Testis (tissue), 3 donors: ENCODE data around the gene ARMC3. TPM values are rescaled to one million over a fixed set of nuclear protein-coding genes. Genes with fewer than 3 reads are reported as not detected.
"Not testable (repeated sequence)": the region's sequence is repeated elsewhere in the genome, so short reads cannot be mapped to it uniquely, and the experiment has no call there.

Experiments
- DNase-seq: peaks from one replicate; pipeline ENCODE4 v3.0.0-alpha.2; 2019
- H3K27ac ChIP-seq, 2 donors: fragments of 200-600 bp; sonication (generic); one replicate each; pipeline ENCODE4 v1.5.1; 2019
- H3K27me3 ChIP-seq: fragments of 200-600 bp; sonication (generic); one replicate; pipeline ENCODE4 v1.5.1; 2019
- H3K36me3 ChIP-seq: fragments of 200-600 bp; sonication (generic); one replicate; pipeline ENCODE4 v1.5.1; 2017; ENCODE audit warnings: low read depth; ENCODE audit errors: missing control alignments
- H3K4me1 ChIP-seq: fragments of 200-600 bp; sonication (generic); one replicate; pipeline ENCODE4 v1.5.1; 2019
- H3K4me3 ChIP-seq, 2 donors: fragments of 200-600 bp; sonication (generic); one replicate each; pipeline ENCODE4 v1.5.1; 2017 to 2019
- H3K9me3 ChIP-seq: fragments of 200-600 bp; sonication (generic); one replicate; pipeline ENCODE4 v1.5.1; 2017
- POLR2A ChIP-seq: fragments of 450-650 bp; IDR thresholded peaks from one replicate; pipeline ENCODE4 v1.6.1; 2017; ENCODE audit warnings: antibody characterized with exemption, mild to moderate bottlenecking, moderate library complexity
- WGBS, 2 donors: methylation state at CpG; one replicate each; pipeline ENCODE4 v1.1.5; 2018; 5-methylcytosine and 5-hydroxymethylcytosine counted together
- intact Hi-C: fragments of 100-400 bp; cut with DNase I; formaldehyde crosslinking; loops from one replicate; pipeline ENCODE4 v1.15.1; 2023; ENCODE audit warnings: low total_unique reads
- polyA plus RNA-seq: library from polyadenylated mRNA; stranded (reverse); fragments of 350-450 nt; fragmentation: Illumina TruSeq; extraction: RNeasy Lipid Tissue Mini Kit (QIAGEN cat#74804); gene quantifications from one replicate; pipeline ENCODE4 v1.2.3, GENCODE V29; 2014; ENCODE audit warnings: low read depth, low replicate concordance; ENCODE audit not compliant: insufficient read depth
- total RNA-seq, 2 donors: library from RNA; depleted of rRNA; stranded (reverse); fragments of >200 nt; gene quantifications; one replicate each; pipeline ENCODE4 v1.2.3, GENCODE V29; 2016
- TF ChIP-seq, protein P1 (sequence below), 3 experiments: fragments of 450-650 bp in 2 of 3; fragments of 200-600 bp in 1 of 3; sonication (generic) in 1 of 3; IDR thresholded peaks; one replicate each; pipeline ENCODE4 v1.5.1; 2016 to 2019; ENCODE audit warnings: antibody characterized with exemption in 3 of 3, mild to moderate bottlenecking in 2 of 3, moderate library complexity in 1 of 3

ARMC3 gene
- total and polyA plus RNA-seq, 3 donors from 2014 or later: 20.3 to 63.9 (median 39.2) TPM

DNA sequence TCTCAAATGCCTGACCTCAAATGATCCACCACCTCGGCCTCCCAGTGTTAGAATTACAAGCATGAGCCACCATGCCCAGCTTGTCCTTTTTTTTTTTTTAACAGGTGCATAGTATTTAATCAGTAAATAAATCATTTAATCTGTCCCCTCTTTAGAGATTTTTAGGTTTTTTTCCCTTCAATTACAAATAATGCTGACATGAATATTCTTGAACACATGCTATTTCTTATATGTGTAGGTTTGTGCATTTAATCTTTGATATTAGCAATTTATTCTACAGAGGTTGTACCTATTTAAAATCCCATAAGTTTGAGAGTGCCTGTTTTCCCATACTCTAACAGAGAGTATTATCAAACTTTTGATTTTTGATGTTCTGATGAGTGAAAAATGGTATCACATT, 24.2 kb upstream of the ARMC3 start:
- no peaks in the 10 kb centered on the region for H3K27me3 ChIP-seq
- no peak overlapping the region for H3K27ac ChIP-seq
- TF ChIP-seq POLR2A: no peak
- TF ChIP-seq, protein P1, sequence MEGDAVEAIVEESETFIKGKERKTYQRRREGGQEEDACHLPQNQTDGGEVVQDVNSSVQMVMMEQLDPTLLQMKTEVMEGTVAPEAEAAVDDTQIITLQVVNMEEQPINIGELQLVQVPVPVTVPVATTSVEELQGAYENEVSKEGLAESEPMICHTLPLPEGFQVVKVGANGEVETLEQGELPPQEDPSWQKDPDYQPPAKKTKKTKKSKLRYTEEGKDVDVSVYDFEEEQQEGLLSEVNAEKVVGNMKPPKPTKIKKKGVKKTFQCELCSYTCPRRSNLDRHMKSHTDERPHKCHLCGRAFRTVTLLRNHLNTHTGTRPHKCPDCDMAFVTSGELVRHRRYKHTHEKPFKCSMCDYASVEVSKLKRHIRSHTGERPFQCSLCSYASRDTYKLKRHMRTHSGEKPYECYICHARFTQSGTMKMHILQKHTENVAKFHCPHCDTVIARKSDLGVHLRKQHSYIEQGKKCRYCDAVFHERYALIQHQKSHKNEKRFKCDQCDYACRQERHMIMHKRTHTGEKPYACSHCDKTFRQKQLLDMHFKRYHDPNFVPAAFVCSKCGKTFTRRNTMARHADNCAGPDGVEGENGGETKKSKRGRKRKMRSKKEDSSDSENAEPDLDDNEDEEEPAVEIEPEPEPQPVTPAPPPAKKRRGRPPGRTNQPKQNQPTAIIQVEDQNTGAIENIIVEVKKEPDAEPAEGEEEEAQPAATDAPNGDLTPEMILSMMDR (IDR thresholded peaks at IDR 0.05): no peak
- H3K36me3 ChIP-seq: no peaks in the 10 kb centered on the region
- no peaks in the 10 kb centered on the region for H3K4me1 ChIP-seq
- DNase-seq: no peak
- H3K9me3 ChIP-seq: no peaks in the 10 kb centered on the region
- 80 to 90% methylated on average over 1 of the region's 1 CpG for WGBS, 2 donors
- H3K4me3 ChIP-seq: no peak overlapping the region
- intact Hi-C loops: no loop called here

DNA sequence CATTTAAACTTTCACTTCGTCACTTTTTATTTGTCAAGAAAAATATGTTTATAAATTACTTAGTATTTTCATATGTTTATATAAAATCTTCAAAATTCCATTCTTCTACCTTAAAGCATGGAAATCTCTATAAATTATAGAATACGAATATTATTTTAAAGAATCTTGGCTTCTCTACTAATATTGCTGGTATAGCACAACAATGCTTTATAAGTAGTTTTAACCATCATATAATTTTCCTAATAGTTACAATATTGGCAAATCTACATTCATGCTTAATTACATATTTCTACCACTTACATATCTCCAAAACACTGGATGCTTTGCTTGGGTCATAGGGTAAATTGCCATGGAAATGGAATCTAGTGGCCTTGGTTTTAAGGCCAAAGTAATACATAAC, 21.1 kb upstream of the ARMC3 start:
- intact Hi-C loops: no loop called here
- DNase-seq: no peak
- WGBS, 2 donors: 94 to 97% methylated on average over 2 of the region's 2 CpGs
- Histone ChIP-seq H3K4me1 (no peaks in the 10 kb centered on the region), H3K9me3 (no peaks in the 10 kb centered on the region), H3K27ac (no peak overlapping the region), H3K36me3 (no peaks in the 10 kb centered on the region), H3K27me3 (no peaks in the 10 kb centered on the region), H3K4me3 (no peak overlapping the region)
- TF ChIP-seq, protein P1 (IDR thresholded peaks at IDR 0.05): no peak
- TF ChIP-seq POLR2A: no peak

DNA sequence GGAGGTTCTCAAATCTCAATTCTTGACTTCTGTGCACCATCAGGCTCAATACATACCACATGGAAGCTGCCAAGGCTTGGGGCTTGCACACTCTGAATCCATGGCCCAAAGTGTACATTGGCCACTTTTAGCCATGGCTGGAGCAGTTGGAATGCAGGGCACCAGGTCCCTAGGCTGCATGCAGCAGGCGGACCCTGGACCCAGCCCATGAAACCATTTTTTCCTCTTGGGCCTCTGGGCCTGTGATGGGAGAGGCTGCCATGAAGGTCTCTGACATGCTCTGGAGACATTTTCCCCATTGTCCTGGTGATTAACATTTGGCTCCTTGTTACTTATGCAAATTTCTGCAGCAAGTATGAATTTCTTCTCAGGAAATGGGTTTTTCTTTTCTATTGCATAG, 19.0 kb upstream of the ARMC3 start:
- DNase-seq: no peak
- intact Hi-C loops: no loop called here
- Histone ChIP-seq H3K9me3 (no peaks in the 10 kb centered on the region), H3K27ac (no peak overlapping the region), H3K36me3 (no peaks in the 10 kb centered on the region), H3K4me1 (peaks cover 3% of the 10 kb centered on the region), H3K27me3 (no peaks in the 10 kb centered on the region), H3K4me3 (no peak overlapping the region)
- 91 to 100% methylated on average over 1 of the region's 1 CpG for WGBS, 2 donors
- TF ChIP-seq POLR2A: no peak
- TF ChIP-seq, protein P1 (IDR thresholded peaks at IDR 0.05): no peak

DNA sequence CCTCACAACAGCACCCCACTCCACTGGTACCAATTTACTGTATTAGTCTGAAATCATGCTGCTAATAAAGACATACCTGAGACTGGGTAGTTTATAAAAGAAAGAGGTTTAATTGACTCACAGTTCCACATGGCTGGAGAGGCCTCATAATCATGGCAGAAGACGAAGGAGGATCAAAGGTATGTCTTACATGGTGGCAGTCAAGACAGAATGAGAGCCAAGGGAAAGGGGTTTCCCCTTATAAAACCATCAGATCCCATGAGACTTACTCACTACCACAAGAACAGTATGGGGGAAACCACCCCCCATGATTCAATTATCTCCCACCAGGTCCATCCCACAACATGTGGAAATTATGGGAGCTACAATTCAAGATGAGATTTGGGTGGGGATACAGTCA, 18.2 kb upstream of the ARMC3 start:
- H3K4me1 ChIP-seq, intact Hi-C loops, DNase-seq, H3K9me3 ChIP-seq, H3K4me3 ChIP-seq, H3K27me3 ChIP-seq, H3K36me3 ChIP-seq, H3K27ac ChIP-seq: not testable (repeated sequence)
- WGBS, 2 donors: 97 to 100% methylated on average over 1 of the region's 1 CpG

DNA sequence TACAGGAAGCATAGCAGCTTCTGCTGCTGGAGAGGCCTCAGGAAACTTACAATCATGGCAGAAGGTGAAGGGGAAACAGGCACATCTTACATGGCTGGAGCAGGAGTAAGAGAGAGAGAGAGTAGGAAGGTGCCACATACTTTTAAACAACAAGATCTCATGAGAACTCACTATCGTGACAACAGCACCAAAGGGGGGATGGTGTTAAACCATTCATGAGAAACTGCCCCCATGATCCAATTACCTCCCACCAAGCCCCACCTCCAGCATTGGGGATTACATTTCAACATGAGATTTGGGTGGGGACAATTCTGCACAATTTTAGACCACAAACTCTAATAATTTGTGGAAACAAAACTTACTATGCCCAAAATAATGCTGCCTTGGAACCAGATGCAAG, 16.8 kb upstream of the ARMC3 start:
- intact Hi-C loops: no loop called here
- Histone ChIP-seq H3K27me3 (no peaks in the 10 kb centered on the region), H3K36me3 (no peaks in the 10 kb centered on the region), H3K4me1 (peaks cover 3% of the 10 kb centered on the region), H3K4me3 (no peak overlapping the region), H3K9me3 (no peaks in the 10 kb centered on the region), H3K27ac (no peak overlapping the region)
- TF ChIP-seq, protein P1 (IDR thresholded peaks at IDR 0.05): no peak
- no peak for TF ChIP-seq POLR2A
- WGBS, 2 donors: 94 to 100% methylated on average over 1 of the region's 1 CpG
- no peak for DNase-seq
